ENCODE measurements around the gene RALGDS. TPM values are rescaled to one million over a fixed set of nuclear protein-coding genes. Genes with fewer than 3 reads are reported as not detected.

RALGDS gene
- total RNA-seq, 1 donor from 2014 or later, result 29.2 TPM

GRCh38 chr9:133167769-133168168 lies 46.7 kb upstream of the RALGDS start:
- Mint-ChIP-seq H3K4me1 (peaks cover 23% of the 10 kb centered on the region), H3K36me3 (ENCODE audit: low read depth) (no peaks in the 10 kb centered on the region), H3K4me3 (no peak overlapping the region), H3K27ac (no peak overlapping the region), H3K27me3 (peaks cover 4% of the 10 kb centered on the region), H3K9me3 (no peaks in the 10 kb centered on the region)
- ChIA-PET POLR2A (no interaction called here), CTCF (interaction anchor here (1.4 to 2.0 kb wide), 2 partner anchors 13 to 18 kb away, joined by 3 to 5 read pairs; no protein-coding TSS in a partner anchor)
- TF ChIP-seq CTCF (IDR thresholded peaks at IDR 0.05), result no peak
- no peak for ATAC-seq (ENCODE audit: low read depth)
- intact Hi-C loops (cut with micrococcal nuclease), result no loop called here
- DNase-seq, result no peak

- intact Hi-C loops (cut with micrococcal nuclease), result no loop called here
- ATAC-seq (ENCODE audit: low read depth) (no peak), DNase-seq (no peak)
- CTCF ChIA-PET, result interaction anchor here (1.4 to 2.0 kb wide), 2 partner anchors 14 to 19 kb away, joined by 3 to 5 read pairs; no protein-coding TSS in a partner anchor
- peaks cover 28% of the 10 kb centered on the region for H3K4me1 Mint-ChIP-seq
- H3K4me3 Mint-ChIP-seq, result no peak overlapping the region
- H3K27me3 Mint-ChIP-seq, result peaks cover 4% of the 10 kb centered on the region
- no peak overlapping the region for H3K27ac Mint-ChIP-seq
- no peaks in the 10 kb centered on the region for H3K9me3 Mint-ChIP-seq
- TF ChIP-seq CTCF (IDR thresholded peaks at IDR 0.05), result no peak
- no peaks in the 10 kb centered on the region for H3K36me3 Mint-ChIP-seq (ENCODE audit: low read depth)
- POLR2A ChIA-PET, result no interaction called here
These were observed 46.2 kb upstream of the RALGDS start for GRCh38 chr9:133167096-133167730.

GRCh38 chr9:133166392-133166791 lies 45.4 kb upstream of the RALGDS start:
- H3K36me3 Mint-ChIP-seq (ENCODE audit: low read depth), result no peaks in the 10 kb centered on the region
- CTCF ChIA-PET, result interaction anchor here (1.4 kb wide), 1 partner anchor 20 kb away, joined by 3 read pairs; no protein-coding TSS in a partner anchor
- intact Hi-C loops (cut with micrococcal nuclease), result no loop called here
- peaks cover 3% of the 10 kb centered on the region for H3K27me3 Mint-ChIP-seq
- ATAC-seq (ENCODE audit: low read depth) (no peak), DNase-seq (no peak)
- H3K9me3 Mint-ChIP-seq, result no peaks in the 10 kb centered on the region
- no peak for TF ChIP-seq CTCF (IDR thresholded peaks at IDR 0.05)
- H3K4me1 Mint-ChIP-seq, result peaks cover 25% of the 10 kb centered on the region
- POLR2A ChIA-PET, result no interaction called here
- H3K27ac Mint-ChIP-seq, result no peak overlapping the region
- H3K4me3 Mint-ChIP-seq, result no peak overlapping the region

GRCh38 chr9:133165452-133165730 lies 44.4 kb upstream of the RALGDS start:
- no peak for DNase-seq
- Mint-ChIP-seq H3K9me3 (no peaks in the 10 kb centered on the region), H3K4me3 (no peak overlapping the region), H3K4me1 (peaks cover 25% of the 10 kb centered on the region), H3K36me3 (ENCODE audit: low read depth) (peaks cover 7% of the 10 kb centered on the region), H3K27me3 (peaks cover 3% of the 10 kb centered on the region), H3K27ac (no peak overlapping the region)
- intact Hi-C loops (cut with micrococcal nuclease), result no loop called here
- POLR2A ChIA-PET, result no interaction called here
- no peak for TF ChIP-seq CTCF (IDR thresholded peaks at IDR 0.05)
- ATAC-seq (ENCODE audit: low read depth), result no peak
- CTCF ChIA-PET, result no interaction called here

GRCh38 chr9:133164191-133164590 lies 43.2 kb upstream of the RALGDS start:
- Mint-ChIP-seq H3K4me1 (peaks cover 26% of the 10 kb centered on the region), H3K36me3 (ENCODE audit: low read depth) (peaks cover 14% of the 10 kb centered on the region), H3K27ac (peak overlapping the region; percentile 41), H3K4me3 (peak overlapping the region; percentile 90), H3K9me3 (no peaks in the 10 kb centered on the region), H3K27me3 (peaks cover 3% of the 10 kb centered on the region)
- ATAC-seq (ENCODE audit: low read depth) (no peak), DNase-seq (no peak)
- ChIA-PET POLR2A (interaction anchor here (0.7 kb wide), 1 partner anchor 172 kb away, joined by 3 read pairs; the partner anchor contains the start of gene SURF6), CTCF (interaction anchor here (1.0 kb wide), 1 partner anchor 20 kb away, joined by 3 read pairs; no protein-coding TSS in a partner anchor)
- intact Hi-C loops (cut with micrococcal nuclease), result no loop called here
- no peak for TF ChIP-seq CTCF (IDR thresholded peaks at IDR 0.05)
